HG03139 (cell line): ENCODE results near the gene ZDHHC1.

Source experiments
- ATAC-seq: cut with Tn5 transposase; IDR thresholded peaks from one replicate; pipeline ENCODE4 v1.9.1; 2021; ENCODE audit not compliant: unreplicated experiment

The ZDHHC1 gene

DNA sequence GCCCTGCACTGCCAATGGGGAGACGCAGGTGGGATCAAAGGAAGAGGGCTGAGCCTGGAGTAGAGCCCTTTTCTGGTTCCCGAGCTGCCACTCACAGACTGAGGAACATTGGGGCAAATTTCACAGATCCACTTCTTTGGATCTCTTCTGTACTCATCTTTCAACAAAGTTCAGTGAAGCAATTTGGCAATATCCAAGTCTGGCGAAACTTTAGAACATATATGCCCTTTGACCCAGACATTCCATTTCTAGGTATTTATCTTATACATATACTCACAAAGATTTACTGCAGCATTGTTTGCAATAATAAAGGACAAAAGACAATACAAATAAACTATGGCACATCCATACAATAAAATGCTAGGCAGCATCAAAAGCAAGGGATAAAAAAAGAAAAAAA, 4.9 kb downstream of the ZDHHC1 start:
- ATAC-seq, result no peak

DNA sequence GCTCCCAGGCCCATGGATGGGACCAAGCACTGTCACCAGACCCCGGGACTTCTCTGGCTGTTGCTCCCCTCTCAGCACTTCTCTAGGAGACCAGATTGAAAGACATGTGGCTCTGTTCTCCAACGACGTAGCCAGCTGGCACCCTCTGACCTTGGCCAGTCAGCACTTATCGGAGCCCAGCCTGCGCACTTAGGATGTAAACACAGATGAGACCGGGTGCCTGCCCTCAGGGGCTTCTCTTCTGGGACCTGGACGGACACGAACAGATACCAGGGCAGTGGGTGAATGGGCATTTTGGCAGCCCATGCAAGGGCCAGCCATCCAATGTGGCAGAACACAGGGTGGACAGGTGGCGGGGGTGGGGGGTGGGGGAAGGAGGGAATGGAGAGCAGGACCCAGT, 6.6 kb downstream of the ZDHHC1 start:
- no peak for ATAC-seq

DNA sequence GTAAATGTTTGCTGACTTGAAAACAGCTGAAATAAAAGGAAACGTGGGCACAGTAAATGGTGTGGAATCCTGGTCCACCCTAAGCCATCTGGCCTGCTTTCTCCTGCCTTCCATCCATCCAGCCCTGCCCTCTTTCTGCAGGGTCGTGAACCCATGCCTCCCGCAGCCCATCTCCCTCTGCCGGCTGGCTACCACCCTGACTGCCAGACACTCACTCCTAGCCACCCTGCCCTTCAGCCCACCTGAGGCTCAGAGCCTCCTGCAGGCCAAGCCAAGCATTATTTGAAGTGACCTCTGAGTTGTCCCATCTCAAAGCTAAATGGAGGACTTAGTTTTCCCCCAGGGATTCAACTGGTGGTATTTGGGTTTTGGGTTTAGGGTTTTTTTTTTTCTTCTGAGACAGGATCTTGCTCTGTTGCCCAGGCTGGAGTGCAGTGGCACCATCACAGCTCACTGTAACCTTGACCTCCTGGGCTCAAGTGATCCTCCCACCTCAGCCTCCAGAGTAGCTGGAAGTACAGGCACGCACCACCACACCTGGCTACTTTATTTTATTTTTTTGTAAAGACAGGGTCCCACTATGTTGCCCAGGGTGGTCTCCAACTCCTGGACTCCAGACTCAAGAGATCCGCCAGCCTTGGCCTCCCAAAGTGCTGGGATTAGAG, 8.4 kb downstream of the ZDHHC1 start:
- ATAC-seq, result no peak

DNA sequence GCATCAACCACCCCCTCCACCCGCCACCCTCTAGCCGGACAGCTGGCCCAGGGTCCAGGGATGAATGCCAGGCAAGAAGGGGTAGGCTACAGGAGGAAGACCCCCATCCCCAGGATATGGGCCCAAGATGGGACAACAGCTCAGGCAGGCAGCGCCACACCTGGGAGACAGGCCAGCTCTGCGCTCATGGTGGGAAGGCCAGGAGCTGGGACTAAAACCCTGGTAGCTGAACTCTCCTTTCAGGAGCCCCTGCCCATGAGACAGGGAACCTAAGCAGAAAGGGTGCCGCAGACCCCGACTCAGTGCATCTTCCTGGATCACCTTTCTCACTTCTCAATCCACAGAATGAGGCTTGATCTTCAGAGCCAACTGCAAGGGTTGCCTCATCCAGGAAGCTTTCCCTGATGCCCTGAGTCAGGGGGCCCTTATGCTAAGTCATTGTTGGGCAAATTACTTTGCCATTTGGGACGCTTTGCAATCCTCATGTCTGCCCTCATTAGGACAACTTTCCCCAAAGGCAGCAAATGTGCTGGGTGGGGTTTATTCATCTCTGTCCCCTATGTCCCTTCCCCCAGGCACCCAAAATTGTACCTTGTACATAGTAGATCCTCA, 9.0 kb downstream of the ZDHHC1 start:
- ATAC-seq, result no peak

DNA sequence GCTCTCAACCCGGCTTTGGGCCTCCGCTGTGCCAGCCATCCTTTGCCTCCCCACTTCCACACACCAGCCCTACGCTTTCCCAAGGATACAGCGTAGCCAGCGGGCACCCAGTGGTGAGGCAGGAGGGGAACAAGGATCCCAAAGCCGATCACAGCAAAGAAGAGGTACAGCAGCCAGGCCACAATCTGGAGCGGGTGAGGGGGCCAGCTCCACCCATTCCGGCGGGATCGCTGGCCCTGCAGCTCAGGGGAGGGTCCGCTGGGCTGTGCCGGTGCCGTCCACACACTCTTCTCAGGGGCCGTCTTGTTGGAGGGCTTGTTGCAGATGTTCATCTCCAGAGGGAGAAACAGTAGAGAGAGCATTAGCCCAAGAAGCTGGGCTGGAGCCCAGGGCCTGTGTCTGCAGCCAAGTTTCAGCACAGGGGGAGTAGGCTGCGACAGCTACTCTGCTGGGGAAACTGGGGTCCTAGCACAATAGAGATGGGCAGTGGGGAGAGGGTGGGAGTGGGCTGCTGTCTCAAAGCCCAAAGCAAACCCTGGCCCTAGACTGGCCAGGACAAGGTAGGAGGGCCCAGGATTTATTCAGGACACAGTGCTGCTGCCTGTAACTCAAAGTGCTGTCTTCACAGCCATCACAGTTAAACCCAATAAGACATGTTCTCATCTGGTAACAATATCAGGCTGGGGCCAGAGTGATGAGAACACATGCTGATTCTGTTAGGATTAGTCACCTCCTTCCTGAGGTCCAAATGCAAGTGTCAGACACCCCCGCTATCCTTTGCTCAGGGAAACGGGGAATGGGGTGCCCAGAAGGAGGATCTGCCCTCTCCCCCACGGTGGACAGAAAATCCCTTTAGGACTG, 9.9 kb downstream of the ZDHHC1 start:
- no peak for ATAC-seq

DNA sequence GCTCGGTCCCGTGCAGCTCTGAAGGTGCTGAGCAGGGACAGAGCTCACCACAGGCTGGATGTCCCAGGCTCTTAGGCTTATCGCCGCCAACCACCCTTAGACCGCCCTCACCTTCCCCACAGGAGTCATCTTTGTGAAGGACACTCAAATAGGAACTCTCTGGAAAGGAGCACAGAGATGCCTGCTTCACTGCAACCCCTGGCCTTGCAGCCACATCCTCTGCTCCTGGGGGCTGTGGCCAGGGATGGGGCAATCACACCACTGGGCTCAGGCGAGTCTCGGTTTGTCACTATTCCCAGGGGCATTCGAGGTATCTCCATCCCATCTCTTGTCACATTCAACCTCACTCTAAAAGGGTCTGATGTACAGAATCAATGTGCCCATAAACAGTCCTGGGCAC, 10.9 kb downstream of the ZDHHC1 start:
- no peak for ATAC-seq

DNA sequence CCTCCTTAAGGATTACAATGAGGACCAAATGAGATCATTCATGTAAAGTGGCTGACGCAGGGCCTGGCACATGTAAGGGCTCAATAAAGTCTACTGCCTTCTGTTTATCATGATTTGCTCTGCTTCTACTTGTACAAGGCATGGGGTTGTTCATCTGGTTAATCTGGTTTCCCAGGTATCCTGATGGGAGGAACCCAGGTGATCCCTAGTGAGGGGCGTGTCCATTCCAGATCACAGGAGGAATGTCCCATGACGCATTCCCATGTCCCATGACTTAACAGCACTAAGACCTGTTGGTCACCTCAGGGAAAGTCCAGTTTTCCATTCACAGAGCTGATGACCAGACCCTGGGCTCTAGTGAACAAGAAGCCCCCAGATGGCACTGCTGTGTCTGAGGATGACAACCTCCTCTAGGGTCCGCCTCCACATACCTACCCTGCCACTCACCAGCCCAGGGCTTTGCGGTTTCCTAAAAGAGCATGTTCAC, 11.5 kb downstream of the ZDHHC1 start:
- ATAC-seq, result no peak

DNA sequence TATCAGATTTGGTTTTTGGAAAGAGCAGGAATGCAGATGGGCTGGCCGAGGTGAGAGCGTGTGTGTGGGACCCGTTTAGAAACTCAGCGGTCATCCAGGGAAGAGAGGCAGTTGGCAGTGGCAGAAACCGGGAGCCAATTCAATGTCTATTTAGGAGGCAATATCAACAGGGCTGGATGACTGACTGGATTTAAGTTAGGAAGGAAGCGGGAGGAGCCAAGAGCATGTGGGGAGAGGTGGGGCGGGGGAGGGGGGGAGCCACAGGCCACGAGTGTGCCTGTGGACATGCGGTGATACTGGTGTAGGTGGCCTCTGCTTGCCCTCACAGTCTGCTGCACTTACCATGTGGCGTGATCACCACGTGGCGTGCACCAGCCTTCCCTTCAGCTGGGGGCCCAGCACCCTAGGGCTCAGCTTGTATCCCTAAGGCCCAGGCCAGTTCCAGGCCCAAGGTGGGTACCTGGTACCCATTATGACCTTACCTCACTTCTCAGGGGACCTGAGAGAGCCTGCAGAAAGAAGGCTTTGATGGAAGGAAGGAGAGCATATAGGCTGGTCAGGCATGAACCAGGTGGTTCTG, 12.2 kb downstream of the ZDHHC1 start:
- ATAC-seq, result no peak

DNA sequence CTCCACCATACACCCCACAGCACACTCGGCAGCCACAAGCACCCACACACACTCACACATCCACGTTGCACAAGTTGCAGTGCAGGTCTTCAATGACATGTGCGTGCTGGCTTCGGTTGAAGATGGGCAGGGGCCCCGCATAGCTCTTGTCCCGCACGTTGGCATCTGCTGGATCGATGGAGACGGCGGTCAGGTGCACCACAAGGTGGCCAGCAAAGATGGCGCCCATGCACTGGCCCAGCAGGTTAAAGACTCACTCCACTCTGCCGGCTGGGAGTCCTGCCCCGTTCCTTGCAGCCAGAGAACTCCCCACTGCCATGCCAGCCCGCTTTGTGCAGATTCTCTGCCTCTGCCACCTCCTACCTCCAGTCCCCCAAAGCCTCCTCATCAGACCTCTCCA, 15.4 kb downstream of the ZDHHC1 start:
- no peak for ATAC-seq

DNA sequence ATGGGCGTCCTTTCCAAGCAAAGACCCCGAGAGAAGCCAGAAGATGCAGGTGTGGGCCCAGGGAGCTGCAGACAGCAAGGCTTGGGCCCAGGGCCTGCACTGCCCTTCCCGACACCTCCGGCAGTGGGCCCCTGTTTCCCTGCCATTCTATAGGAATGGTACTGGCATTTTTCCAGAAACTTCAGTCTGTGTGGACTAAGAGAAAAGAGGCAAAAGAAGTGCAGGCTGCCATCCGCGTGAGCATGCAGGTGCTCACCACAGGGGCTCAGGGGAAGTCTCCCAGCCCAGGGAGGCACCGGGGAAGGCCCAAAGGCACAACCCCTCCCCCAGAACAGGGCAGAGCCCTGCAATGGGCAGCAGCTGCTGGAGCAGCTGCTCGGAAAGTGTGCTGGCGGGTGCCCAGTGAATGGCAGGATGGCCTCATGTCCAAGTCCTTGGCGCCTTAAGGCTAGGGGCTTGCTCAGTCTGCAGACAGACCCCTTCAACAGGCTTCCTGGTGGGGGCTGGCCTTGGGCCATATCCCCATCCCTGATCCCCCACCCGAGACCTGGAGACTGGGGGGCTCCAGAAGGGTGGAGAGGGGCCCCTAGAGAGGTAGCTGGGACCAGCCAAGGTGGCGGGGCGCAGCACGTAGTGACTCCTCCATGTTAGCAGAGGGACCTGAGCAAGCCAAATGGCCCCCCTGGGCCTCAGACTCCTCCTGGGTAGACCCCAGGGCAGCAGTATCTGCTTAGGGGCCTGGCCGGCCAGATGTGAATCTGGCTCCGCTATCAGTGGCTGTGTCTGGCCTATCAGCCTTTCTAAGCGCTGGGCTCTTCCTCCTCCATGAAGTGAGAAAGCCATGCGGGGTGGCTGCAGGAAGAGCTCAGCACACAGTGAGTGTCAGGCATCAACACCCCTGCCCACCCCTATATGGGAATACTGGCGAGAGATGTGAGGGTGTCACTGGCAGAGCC, 16.2 kb downstream of the ZDHHC1 start:
- ATAC-seq, result no peak

DNA sequence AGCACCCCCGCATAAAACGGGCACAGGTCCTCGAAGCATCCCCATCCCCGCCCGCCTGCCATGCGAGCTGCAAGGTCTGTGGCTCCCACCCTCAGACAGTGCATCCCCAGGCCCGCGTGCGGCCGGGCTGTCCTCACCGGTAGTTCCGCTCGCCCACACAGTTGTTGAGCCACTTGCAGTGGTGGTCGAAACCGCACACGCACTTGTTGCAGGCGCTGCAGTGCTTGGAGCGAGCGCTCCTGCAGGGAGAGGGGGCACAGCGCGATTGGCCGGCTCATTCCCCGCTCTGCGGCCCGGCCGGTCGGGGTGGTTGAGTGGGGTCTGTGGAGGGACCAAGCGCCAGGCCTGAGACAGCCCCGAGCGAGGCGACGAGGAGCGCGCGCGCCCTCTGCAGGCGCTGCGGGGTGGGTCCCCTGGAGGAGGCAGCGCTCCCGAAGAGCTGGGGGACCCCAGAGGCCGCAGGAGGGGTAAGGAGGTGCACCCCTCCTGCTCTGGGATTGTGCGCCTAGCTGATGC, 17.0 kb downstream of the ZDHHC1 start:
- ATAC-seq, result no peak

DNA sequence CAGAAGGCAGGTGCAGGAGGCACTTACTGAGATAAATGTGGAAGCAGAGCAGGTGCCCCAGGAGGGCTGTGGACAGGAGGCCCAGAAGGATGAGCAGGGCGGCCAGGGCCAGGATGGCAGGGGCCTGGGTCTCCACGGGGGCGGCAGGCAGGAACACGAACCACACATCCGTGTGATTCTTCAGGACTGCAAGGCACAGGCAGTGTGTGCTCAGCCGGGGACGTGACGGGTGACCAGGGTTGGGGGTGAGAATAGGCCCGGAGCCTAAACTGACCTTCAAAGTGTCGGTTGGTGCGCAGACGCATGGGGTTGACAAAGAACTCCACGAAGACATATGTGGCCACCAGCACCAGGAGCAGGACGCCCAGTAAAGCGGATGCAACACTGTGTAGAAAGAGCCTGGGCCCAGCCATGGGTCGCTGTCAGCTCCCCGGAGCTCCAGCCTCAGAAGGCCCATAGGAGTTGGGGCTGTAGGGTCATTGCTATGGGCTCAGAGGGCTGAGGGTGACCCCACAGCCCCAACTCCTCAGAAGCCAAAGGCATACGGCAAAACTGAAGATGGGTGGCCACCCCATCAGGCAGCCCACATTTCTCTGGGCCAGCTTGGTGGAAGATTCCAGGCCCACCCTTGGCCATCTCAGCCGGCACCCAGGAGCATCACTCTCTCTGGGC, 17.6 kb downstream of the ZDHHC1 start:
- no peak for ATAC-seq

DNA sequence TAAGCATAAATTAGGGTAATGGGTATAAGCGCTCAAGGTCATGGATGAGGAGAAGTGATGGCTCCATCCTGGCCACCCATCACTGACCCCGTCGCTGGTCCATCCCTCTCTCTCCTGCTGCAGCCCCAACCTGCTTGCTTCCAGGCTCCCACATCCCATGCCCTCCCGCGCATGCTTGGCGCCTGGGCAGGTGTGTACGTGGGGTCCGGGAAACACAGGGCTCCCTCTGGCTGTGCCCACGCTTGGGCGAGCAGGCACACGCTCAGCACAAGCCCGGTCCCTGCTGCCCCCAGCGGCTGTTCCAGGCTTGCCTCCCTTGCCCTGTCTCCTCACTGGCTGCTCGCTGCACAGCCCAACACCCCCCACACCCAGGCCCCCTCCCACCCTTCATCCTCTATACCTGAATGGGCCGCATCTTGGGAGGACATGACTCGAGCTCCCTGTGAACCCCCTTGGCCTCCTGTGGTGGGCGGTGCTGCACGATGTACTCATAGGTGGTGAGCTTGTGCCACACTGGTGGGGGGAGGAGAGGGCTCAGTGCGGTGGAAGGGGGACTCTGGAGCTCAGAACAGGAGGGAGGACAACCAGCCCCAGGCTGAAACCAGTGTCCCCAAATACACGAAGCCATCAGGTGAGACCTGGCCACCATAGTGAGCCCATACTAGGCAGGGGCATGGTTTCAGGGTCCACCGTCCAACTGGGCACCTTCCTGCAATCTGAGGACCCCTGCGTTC, 18.3 kb downstream of the ZDHHC1 start:
- ATAC-seq, result no peak

DNA sequence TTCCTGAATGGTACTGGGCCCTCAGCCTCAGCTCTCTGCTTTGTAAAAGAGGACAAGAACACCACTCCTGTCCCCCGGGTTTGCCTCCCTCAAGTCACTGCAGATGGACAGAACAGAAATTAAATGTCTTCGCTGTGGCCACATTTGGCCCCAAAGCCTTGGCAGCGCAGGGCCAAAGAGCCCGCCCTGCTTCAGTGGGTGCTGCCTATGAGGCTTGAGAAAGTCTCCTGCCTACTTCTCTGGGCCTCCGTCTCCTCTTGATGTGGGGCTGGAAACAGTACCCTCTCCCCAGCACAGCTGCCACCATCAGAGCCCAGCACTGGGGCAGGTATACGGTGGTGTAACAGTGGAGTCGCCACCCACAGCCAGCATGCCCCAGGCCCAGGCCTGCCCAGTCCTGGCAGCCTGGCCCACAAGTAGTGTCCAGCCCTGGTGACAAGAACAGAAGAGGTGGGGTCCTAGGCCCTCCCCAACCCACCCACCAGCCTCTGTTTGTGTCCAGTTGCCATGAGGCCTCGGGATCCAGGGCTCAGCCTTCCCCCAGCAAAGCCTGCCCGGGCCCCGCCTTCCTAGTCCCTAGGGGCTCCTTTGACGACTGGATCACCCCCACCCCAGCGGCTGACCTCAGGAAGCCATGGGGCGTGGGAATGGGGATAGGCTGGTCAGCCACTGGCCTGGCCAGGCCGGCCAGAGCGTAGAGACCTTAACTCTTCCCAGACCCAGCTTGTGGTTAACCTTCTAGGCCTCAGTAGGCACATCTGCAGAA, 19.1 kb downstream of the ZDHHC1 start:
- ATAC-seq, result no peak

DNA sequence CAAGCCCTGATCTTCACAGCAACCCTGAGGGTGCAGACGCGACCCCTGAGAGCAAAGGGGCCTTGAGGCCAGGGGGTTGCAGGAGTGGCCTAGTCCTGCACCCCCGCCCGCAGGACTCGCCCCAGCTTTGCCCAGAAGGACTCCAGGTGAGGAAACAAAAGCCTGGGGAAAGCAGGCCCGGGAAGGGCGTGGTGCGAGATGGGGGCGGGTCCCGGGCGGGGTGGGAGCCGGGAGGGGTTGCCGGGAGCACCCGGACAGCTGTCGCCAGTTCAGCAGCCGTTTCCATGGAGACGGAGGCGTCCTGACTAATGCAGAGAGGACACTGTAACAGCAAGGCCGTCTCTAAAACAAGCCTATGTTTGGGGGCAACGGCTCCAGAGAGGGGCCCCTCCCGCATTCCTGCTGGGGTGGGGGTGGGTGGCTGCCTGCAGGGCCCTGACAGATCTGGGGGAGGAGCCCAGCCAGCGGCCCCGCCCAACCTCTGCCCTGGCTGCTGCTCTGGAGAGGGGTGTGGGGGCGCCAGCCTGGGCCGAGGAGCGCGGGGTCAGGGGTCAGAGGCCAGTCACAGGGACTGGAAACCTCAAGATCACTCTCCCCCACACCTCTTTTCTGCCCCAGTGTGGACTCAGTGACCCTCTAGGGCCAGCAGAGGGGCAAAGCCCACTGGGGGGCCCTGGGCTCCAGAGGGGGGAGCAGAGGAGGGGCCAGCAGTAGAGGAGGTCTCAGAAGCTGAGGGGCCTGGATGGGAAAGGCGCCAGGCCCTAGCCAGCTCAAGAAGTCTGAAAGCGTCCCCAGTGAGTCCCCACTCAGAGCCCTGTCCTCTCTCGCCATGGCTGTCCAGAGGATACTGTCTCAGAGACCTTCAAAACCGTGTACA, 19.9 kb downstream of the ZDHHC1 start:
- ATAC-seq, result no peak

DNA sequence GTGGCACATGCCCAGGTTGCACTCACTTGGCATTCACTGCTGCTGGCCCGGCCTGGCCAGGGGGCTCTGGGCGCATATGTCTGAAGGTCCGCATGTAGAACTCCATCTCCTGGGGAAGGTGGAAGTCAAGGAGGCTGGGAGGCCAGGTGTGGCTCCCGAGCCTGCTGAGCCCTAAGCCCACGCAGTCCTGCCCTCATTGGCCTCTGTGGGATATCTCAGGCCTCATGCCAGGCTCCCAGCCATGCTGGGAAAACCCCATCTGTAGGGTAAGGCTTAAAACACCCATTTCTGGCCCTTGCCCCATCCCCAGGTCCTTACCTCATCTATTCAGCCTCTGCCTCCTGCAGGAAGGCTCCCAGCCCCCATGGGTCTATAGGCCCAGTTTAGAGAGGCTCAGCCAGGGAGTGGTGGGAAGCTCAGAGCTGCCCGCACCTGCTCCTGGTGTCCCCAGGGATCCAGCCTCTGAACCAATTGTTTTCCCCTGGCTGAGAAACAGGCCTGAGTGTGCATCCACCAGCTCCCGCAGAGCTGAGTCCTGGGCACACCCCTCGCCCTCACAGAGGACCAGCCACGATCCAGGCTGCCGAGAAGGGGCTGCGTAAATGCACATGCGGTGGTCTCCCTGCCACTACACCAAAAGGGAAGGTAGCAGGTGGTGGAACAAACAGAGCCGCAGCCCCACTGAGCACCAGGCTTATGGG, 20.7 kb downstream of the ZDHHC1 start:
- no peak for ATAC-seq

DNA sequence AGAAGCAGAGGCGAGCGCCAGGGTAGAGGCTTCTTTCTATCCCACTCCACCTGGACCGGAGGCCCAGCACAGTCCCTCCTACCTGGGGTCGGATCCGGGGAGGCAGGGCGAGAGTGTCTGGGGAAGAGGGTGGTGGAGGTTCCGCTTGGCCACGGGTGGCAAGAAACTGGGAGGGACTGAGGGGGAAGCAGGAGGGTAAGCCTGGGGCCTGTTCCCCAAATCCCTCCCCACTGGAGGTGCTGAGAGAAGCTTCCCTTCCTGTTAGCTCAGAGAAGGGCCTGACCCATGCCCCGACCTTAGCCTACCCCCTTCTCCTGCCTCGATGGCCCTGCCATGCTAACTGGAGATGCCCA, 21.2 kb downstream of the ZDHHC1 start:
- no peak for ATAC-seq
